NCI-H748 treated with DMSO at 0.1 percent for 48 hours (cell line): ENCODE data around the gene NPAS3.

Experiments
- DNase-seq: peaks from one replicate; lab custom pipeline; 2025; lab: John Stamatoyannopoulos, UW

Gene NPAS3

GRCh38 chr14:33480887-33481184 lies 542.2 kb downstream of the NPAS3 start:
- DNase-seq, result no peak

GRCh38 chr14:33483110-33483509 lies 544.4 kb downstream of the NPAS3 start:
- no peak for DNase-seq

- no peak for DNase-seq
Observed at GRCh38 chr14:33483541-33483940, 544.9 kb downstream of the NPAS3 start.

- DNase-seq, result no peak
Observed at GRCh38 chr14:33484264-33484663, 545.6 kb downstream of the NPAS3 start.

GRCh38 chr14:33486332-33486890 lies 547.7 kb downstream of the NPAS3 start:
- DNase-seq, result no peak

GRCh38 chr14:33488582-33488981 lies 549.9 kb downstream of the NPAS3 start:
- DNase-seq, result no peak

GRCh38 chr14:33490555-33490954 lies 551.9 kb downstream of the NPAS3 start:
- no peak for DNase-seq

GRCh38 chr14:33491112-33491511 lies 552.4 kb downstream of the NPAS3 start:
- DNase-seq, result no peak

GRCh38 chr14:33492491-33492890 lies 553.8 kb downstream of the NPAS3 start:
- DNase-seq, result no peak

GRCh38 chr14:33493266-33493665 lies 554.6 kb downstream of the NPAS3 start:
- DNase-seq, result no peak

GRCh38 chr14:33493990-33494389 lies 555.3 kb downstream of the NPAS3 start:
- DNase-seq, result no peak

- no peak for DNase-seq
Observed at GRCh38 chr14:33499687-33500086, 561.0 kb downstream of the NPAS3 start.

GRCh38 chr14:33504246-33505099 lies 565.8 kb downstream of the NPAS3 start:
- no peak for DNase-seq

GRCh38 chr14:33505266-33505962 lies 566.7 kb downstream of the NPAS3 start:
- DNase-seq, result no peak

- DNase-seq, result no peak
Observed at GRCh38 chr14:33505963-33506329, 567.3 kb downstream of the NPAS3 start.

- DNase-seq, result no peak
Observed at GRCh38 chr14:33508126-33509062, 569.7 kb downstream of the NPAS3 start.

- DNase-seq, result no peak
Observed at GRCh38 chr14:33509454-33509853, 570.8 kb downstream of the NPAS3 start.

GRCh38 chr14:33510063-33510481 lies 571.4 kb downstream of the NPAS3 start:
- DNase-seq, result no peak

GRCh38 chr14:33510991-33511390 lies 572.3 kb downstream of the NPAS3 start:
- no peak for DNase-seq

GRCh38 chr14:33511851-33512640 lies 573.4 kb downstream of the NPAS3 start:
- DNase-seq, result no peak

GRCh38 chr14:33515441-33515840 lies 576.8 kb downstream of the NPAS3 start:
- no peak for DNase-seq
